ENCODE results near the gene TMEM151B.

GRCh38 chr6:44255105-44255808 is 15.0 kb upstream of the TMEM151B start:
- TF ChIP-seq, protein P1, sequence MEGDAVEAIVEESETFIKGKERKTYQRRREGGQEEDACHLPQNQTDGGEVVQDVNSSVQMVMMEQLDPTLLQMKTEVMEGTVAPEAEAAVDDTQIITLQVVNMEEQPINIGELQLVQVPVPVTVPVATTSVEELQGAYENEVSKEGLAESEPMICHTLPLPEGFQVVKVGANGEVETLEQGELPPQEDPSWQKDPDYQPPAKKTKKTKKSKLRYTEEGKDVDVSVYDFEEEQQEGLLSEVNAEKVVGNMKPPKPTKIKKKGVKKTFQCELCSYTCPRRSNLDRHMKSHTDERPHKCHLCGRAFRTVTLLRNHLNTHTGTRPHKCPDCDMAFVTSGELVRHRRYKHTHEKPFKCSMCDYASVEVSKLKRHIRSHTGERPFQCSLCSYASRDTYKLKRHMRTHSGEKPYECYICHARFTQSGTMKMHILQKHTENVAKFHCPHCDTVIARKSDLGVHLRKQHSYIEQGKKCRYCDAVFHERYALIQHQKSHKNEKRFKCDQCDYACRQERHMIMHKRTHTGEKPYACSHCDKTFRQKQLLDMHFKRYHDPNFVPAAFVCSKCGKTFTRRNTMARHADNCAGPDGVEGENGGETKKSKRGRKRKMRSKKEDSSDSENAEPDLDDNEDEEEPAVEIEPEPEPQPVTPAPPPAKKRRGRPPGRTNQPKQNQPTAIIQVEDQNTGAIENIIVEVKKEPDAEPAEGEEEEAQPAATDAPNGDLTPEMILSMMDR (IDR thresholded peaks at IDR 0.05; ENCODE audit: insufficient read depth, low read depth, low read length) = no peak
- TF ChIP-seq EZH2 (IDR thresholded peaks at IDR 0.05; ENCODE audit: insufficient read depth, low read length) = no peak

Data from astrocyte (in vitro differentiated cells and primary cell).